Dermis microvascular lymphatic vessel endothelial cell (primary cell): ENCODE data around the gene GALR1. TPM values are rescaled to one million over a fixed set of nuclear protein-coding genes. Genes with fewer than 3 reads are reported as not detected.
A peak's percentile ranks its signal among the peaks of the same experiment; 100 is the strongest.
"Not testable (repeated sequence)": the region's sequence is repeated elsewhere in the genome, so short reads cannot be mapped to it uniquely, and the experiment has no call there.

Source experiments
- DNase-seq, 2 donors: peaks; one replicate each; pipeline versions ENCODE4 v3.0.0 to v3.0.0-alpha.2; 2010; ENCODE audit warnings: low read depth in 2 of 2
- total RNA-seq: library from RNA; depleted of rRNA; stranded (reverse); fragments of >200 nt; gene quantifications from 2 replicates; pipeline ENCODE4 v1.2.1, GENCODE V29; 2014

GALR1 gene
- not detected in 2 replicates for total RNA-seq

DNA sequence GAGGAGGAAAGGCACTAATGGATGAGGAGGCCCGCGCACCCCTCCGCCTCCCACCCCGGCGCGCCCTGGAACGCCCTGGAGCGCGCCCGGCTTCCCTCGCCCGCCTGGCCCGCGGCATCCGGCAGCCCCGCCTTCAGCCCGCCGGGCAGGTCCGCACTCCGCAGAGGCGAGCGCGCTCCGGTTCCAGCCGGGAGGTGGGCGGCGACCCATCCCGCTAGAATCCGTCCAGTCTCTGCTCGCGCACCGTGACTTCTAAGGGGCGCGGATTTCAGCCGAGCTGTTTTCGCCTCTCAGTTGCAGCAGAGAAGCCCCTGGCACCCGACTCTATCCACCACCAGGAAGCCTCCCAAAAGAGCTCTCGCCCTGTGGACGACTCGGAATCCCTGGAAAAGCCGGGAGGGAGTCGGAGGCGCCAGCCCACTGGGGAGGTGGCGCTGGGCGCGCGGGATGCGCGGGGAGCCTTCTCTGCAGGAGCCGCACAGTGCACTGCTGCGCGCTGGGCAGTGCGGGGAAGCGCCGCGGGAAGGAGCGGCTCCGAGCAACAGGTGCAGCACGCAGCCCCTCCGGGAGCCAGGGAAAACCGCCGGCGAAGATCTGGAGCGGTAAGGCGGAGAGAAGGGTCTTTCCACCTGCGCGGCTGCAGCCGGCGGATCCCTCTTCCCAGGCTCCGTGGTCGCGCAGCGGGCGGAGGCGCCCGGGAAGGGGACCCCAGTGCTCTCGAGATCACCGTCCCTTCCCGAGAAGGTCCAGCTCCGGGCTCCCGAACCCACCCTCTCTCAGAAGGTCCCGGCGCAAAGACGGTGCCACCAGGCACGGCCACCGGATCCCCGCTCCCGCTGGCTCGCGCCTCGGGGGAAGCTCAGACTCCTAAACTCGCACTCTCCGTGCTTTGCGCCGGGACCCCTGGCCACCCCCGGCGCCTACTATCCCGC lies at the start of gene GALR1:
GALR1 (plus strand) TSS at position 280 of the 932 bp plus-strand sequence. CDS start 701 bp downstream, outside the sequence.
- DNase-seq, result no peak

- DNase-seq, result no peak
Observed at GRCh38 chr18:77201506-77201905, 48.1 kb upstream of the GALR1 start.

- no peak for DNase-seq
Observed at GRCh38 chr18:77202329-77202728, 47.3 kb upstream of the GALR1 start.

GRCh38 chr18:77203071-77203470 lies 46.6 kb upstream of the GALR1 start:
- peak in 1 of 2 donors; percentile 6 for DNase-seq

- no peak for DNase-seq
Observed at GRCh38 chr18:77203851-77204250, 45.8 kb upstream of the GALR1 start.

GRCh38 chr18:77205769-77206168 lies 43.9 kb upstream of the GALR1 start:
- DNase-seq, result no peak

DNA sequence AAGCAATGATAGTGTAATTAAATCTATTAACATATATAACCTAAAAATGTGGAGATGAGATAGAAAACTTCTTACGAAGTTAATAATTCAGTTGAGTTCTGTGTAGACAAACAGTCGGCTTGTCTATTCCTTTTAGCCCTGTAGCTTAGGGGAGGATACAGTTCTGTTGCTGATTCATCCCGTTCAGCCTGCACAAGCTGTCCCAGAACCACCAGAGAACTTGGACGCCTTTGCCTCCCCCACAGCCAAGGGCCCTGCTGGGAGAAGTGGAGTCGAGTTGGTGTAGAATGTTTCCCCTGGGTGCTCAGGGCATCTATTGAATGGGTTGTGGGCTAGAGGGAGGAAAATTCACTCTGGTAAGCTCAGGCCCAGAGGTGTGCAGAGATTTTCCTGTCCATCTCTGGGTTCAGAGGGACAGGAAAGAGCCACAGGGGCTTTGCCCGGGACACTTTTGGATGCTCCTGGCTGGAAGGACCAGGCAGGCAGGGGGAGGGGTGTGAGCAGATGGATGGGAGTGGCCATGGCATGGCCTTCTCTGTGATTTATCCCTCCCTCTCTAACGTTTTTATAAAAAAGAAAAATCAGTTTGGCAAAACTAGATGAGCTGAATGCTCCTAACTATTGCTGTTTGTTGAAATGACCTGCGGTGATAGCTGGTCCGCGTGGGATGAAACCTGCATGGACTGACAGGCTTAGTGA lies 42.8 kb upstream of the GALR1 start:
- DNase-seq, result no peak

- peak; percentile 30 to 51 for DNase-seq
Observed at GRCh38 chr18:77207540-77207939, 42.1 kb upstream of the GALR1 start.

GRCh38 chr18:77208964-77209363 lies 40.7 kb upstream of the GALR1 start:
- DNase-seq, result peak in 1 of 2 donors; percentile 60

DNA sequence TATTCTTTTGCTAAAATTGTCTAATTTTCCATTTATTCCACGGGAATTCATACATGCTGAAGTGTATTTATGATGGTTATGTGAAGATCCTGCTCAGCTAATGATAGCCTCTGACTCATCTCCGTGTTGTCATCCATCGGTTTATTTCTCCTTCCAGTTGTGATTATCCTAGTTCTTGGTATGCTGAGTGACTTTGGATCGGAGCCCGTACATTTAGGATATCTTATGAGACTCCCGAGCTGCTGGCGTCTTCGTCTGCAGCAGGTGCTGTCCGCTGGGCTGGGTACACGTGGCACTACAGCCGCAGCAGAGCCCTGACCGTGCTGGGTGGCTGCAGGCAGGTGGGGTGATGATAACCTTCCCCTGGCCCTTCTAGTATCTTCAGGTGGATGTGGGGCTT lies 40.1 kb upstream of the GALR1 start:
- DNase-seq, result no peak

DNA sequence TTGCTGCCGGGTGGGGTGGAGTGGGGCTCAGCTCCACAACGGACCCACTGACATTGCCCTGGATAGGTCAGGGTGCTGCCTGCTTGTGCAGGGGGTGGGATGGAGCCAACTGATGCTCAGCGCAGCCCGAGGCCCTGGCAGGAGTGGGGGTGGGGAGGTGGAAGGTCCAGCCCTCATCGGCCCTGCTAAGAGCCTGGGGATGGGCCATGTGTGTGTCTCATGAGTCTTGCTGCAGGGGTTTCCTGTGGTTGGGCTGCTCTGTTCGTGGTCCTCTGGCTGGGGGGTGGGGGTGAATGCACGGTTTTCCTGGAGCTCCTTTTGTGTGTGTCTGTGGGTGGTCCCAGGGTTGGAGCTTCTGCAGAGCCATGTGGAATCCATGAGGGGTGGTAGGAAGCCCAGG lies 39.4 kb upstream of the GALR1 start:
- DNase-seq, result no peak

- no peak for DNase-seq
Observed at GRCh38 chr18:77218642-77219041, 31.0 kb upstream of the GALR1 start.

DNA sequence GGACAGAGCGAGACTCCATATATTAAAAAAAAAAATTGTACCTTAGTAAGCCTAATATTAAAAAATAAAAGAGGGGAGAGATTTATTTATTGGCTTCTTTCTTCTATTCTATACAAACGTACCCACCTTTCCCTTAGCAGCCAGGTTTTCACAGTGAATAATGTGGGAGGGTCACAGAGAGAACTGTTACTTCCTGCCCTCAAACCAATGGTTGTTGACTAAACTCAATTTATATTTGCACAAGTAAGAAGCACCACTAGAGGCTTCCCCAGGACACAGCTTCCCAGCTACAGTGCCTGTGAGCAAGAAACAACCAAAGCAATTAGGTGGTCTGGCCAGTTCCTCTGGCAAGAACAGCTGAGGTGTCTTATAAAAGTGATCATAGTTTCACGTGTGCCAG lies 28.9 kb upstream of the GALR1 start:
- no peak for DNase-seq

GRCh38 chr18:77222464-77222863 lies 27.2 kb upstream of the GALR1 start:
- no peak for DNase-seq

GRCh38 chr18:77223221-77223639 lies 26.4 kb upstream of the GALR1 start:
- no peak for DNase-seq

- no peak for DNase-seq
Observed at GRCh38 chr18:77223653-77224052, 26.0 kb upstream of the GALR1 start.

DNA sequence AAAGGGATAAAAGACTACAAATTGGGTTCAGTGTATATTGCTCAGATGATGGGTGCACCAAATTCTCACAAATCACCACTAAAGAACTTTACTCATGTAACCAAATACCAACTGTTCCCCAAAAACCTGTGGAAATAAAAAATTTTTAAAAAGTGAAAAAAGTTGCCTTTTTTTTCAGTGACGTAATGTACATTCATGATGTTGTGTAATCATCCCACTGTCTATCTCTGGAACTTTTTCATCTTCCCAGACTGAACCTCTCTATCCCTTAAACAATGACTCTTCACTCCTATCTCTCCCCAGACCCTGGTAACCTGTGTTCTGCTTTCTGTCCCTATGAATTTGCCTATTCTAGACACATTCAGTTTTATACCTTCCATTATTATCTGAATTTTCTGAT lies 19.0 kb upstream of the GALR1 start:
- DNase-seq, result no peak

DNA sequence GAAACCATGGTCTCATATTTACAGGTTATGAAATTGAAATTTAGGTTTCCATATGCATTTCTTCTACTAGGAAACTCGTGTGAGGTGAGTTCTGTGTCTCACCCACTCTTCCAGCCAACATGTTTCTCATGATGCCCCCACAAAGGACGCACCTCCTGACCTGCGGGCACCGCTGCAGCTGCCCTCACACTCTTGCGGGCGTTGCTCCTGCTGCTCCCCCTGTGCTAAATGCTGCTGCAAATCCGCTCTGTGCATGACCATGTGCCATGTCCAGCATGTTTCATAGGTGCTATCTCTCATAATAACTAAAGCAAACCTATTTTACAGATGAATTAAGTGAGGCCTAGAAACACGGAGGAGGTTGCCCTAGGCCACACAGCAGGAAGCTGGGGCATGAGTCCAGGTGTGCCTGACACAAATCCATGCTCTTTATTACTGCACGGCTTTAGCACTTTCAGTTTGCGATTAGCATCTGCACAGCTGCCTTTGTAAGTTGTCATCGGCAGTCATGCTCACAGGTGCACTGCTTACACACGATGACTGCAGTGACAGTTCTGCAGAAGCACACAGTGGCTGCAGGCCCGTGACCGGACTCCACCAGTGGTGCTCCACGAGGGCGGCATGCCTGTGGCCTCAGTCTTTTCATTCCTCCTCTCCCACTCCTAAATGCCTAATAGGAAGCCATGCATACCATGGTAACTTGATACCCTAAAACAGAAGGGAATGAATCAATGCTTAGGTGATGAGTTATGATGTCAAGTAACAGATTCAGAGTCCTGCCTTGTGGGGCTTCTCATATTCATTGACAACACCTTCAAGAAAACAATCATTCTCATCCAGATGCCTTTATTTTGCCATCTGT lies 14.9 kb upstream of the GALR1 start:
- DNase-seq, result no peak

GRCh38 chr18:77239285-77239684 lies 10.4 kb upstream of the GALR1 start:
- DNase-seq, result not testable (repeated sequence)

DNA sequence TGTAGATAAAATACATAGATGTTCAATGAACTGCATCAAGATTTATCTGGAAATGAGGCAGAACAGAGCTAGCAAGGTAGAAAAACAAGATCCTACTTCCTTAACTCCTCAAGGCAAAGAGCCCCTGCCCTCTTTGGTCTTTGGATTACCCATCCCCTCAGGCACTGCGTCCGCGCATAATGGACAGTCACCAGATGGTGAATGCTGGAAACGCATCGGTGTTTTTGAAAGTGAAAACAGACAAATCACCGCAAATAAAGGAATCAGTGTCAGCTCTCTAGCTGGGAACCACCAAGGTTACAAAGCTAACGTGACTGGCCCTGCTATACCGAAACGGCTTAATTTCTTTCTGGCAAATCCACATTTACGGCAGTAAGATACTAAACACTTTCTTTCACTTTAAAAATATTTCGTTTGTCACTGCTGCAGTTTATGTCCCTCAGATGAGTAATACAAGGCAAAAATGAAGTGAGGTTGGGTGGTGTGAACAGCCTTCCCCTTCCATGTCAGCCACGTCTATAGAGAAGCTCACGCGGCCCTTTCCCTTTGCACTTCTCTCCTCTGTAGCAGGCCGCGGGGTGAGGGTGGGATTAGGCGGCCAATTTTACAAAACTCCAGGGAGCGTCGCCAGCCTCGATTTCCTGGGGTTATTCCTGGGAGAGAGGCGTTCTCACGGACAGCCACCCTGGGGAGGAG lies 627 bp upstream of the GALR1 start:
- no peak for DNase-seq

DNA sequence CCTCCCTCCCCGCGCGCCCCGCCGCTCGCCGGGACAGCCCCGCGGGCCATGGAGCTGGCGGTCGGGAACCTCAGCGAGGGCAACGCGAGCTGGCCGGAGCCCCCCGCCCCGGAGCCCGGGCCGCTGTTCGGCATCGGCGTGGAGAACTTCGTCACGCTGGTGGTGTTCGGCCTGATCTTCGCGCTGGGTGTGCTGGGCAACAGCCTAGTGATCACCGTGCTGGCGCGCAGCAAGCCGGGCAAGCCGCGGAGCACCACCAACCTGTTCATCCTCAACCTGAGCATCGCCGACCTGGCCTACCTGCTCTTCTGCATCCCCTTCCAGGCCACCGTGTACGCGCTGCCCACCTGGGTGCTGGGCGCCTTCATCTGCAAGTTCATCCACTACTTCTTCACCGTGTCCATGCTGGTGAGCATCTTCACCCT lies 865 bp downstream of the GALR1 start:
- no peak for DNase-seq
